A673 (cell line): ENCODE results near the gene MYOZ3.

ENCODE experiments used
- CTCF ChIP-seq: fragments of 300-800, 200-600 bp; sonication (generic); conservative IDR thresholded peaks from 2 replicates; pipeline ENCODE4 v1.5.1; 2017; ENCODE audit warnings: low read depth, mild to moderate bottlenecking, antibody characterized with exemption, low read length, moderate library complexity, mixed read lengths
- EZH2 ChIP-seq: fragments of 200-600 bp; sonication (generic); IDR thresholded peaks from 2 replicates; pipeline ENCODE4 v1.6.1; 2017; ENCODE audit warnings: borderline replicate concordance, low read depth, mild to moderate bottlenecking, mixed read lengths, antibody characterized with exemption, low read length; ENCODE audit not compliant: poor library complexity, severe bottlenecking

- TF ChIP-seq CTCF (peak; percentile 37; the same call in 1 of the 2 replicates), EZH2 (no peak)
Observed at GRCh38 chr5:150613991-150614660, 46.9 kb upstream of the MYOZ3 start.
